Nucleus accumbens (tissue), 56 donors: ENCODE results near the gene MSANTD4.
"Not testable (repeated sequence)": the region's sequence is repeated elsewhere in the genome, so short reads cannot be mapped to it uniquely, and the experiment has no call there.

ENCODE experiments used
- DNase-seq, 56 donors: peaks; one replicate each; lab custom pipeline; 2025; lab: John Stamatoyannopoulos, UW

The MSANTD4 gene

GRCh38 chr11:106014620-106015019, 7.4 kb downstream of the MSANTD4 start:
- DNase-seq, result no peak

- no peak for DNase-seq
These were observed 8.0 kb downstream of the MSANTD4 start for GRCh38 chr11:106014035-106014434.

- peak in 3 of 56 donors; percentile 2 to 50 (median 3) for DNase-seq
These were observed 9.3 kb downstream of the MSANTD4 start for GRCh38 chr11:106012744-106013143.

GRCh38 chr11:106011481-106011880, 10.6 kb downstream of the MSANTD4 start:
- DNase-seq, result no peak

GRCh38 chr11:106003094-106003493, 18.9 kb downstream of the MSANTD4 start:
- not testable (repeated sequence) for DNase-seq

- no peak for DNase-seq
These were observed 20.6 kb downstream of the MSANTD4 start for GRCh38 chr11:106001304-106002012.

- no peak for DNase-seq
These were observed 30.2 kb downstream of the MSANTD4 start for GRCh38 chr11:105991888-105992287.

- DNase-seq, result no peak
These were observed 32.9 kb downstream of the MSANTD4 start for GRCh38 chr11:105989124-105989523.

GRCh38 chr11:105988197-105988596, 33.8 kb downstream of the MSANTD4 start:
- DNase-seq, result no peak

GRCh38 chr11:105986554-105986953, 35.5 kb downstream of the MSANTD4 start:
- no peak for DNase-seq

GRCh38 chr11:105979997-105980703, 41.9 kb downstream of the MSANTD4 start:
- no peak for DNase-seq

- no peak for DNase-seq
These were observed 46.9 kb downstream of the MSANTD4 start for GRCh38 chr11:105975128-105975527.

- no peak for DNase-seq
These were observed 52.3 kb downstream of the MSANTD4 start for GRCh38 chr11:105969756-105970155.

GRCh38 chr11:105968021-105968697, 53.9 kb downstream of the MSANTD4 start:
- no peak for DNase-seq

GRCh38 chr11:105960252-105961245, 61.5 kb downstream of the MSANTD4 start:
- DNase-seq, result no peak
